ENCODE data around the gene SH3PXD2A. TPM values are rescaled to one million over a fixed set of nuclear protein-coding genes. Genes with fewer than 3 reads are reported as not detected.

SH3PXD2A gene
- total RNA-seq, 1 experiment from 2014 or later: 4.5 TPM

- no CpG with 5 or more reads among the region's 8 CpGs for WGBS (ENCODE audit: extremely low coverage, insufficient read length, low lambda C conversion rate)
- Histone ChIP-seq H3K79me2 (ENCODE audit: insufficient read depth, low read length) (no peaks in the 10 kb centered on the region), H4K91ac (ENCODE audit: insufficient read length, low read depth, low read length) (no peak overlapping the region), H3K4me2 (ENCODE audit: insufficient read depth, insufficient read length, low read length) (no peak overlapping the region), H2BK12ac (ENCODE audit: insufficient read length, low read depth, low read length) (no peak overlapping the region), H3K9me3 (ENCODE audit: control insufficient read depth, low read depth, low read length) (no peaks in the 10 kb centered on the region), H3K4me1 (ENCODE audit: insufficient read depth, low read length) (no peaks in the 10 kb centered on the region), H2BK5ac (ENCODE audit: insufficient read length, low read length) (no peak overlapping the region), H2AK5ac (ENCODE audit: insufficient read length, low read length) (no peak overlapping the region), H2BK15ac (ENCODE audit: low read depth, low read length) (no peak overlapping the region), H3K27me3 (ENCODE audit: insufficient read depth, low read length) (no peaks in the 10 kb centered on the region; the same call in 1 of the 2 replicates), H3K56ac (ENCODE audit: insufficient read length, low read depth, low read length) (no peak overlapping the region), H2AFZ (ENCODE audit: low read length) (no peak overlapping the region), H3K79me1 (ENCODE audit: insufficient read depth, low read depth, low read length, poor library complexity, severe bottlenecking) (no peaks in the 10 kb centered on the region), H3K27ac (ENCODE audit: insufficient read length, low read depth, low read length) (no peak overlapping the region), H3K9ac (ENCODE audit: extremely low read depth, insufficient read length, low read length) (no peak overlapping the region), H2BK20ac (ENCODE audit: low read depth, low read length, poor library complexity, severe bottlenecking) (no peak overlapping the region), H3K18ac (ENCODE audit: insufficient read length, low read depth, low read length) (no peak overlapping the region), H3K23ac (ENCODE audit: insufficient read length, low read depth, low read length) (no peak overlapping the region), H4K20me1 (ENCODE audit: control insufficient read depth, insufficient read depth, insufficient read length) (no peaks in the 10 kb centered on the region), H2BK120ac (ENCODE audit: low read depth, low read length, poor library complexity, severe bottlenecking) (no peak overlapping the region), H3K14ac (ENCODE audit: insufficient read depth, low read length) (no peak overlapping the region), H4K5ac (ENCODE audit: insufficient read length, low read depth, low read length) (no peak overlapping the region), H4K8ac (replicated peaks; ENCODE audit: insufficient read length, low read depth, low read length) (no peak overlapping the region), H3T11ph (ENCODE audit: low read length) (no peak overlapping the region), H3K4ac (ENCODE audit: low read depth, low read length) (no peak overlapping the region), H3K23me2 (ENCODE audit: insufficient read length, low read depth, low read length, poor library complexity, severe bottlenecking) (peaks cover 9% of the 10 kb centered on the region)
- no peak for DNase-seq
- no peak for TF ChIP-seq CTCF (conservative IDR thresholded peaks at IDR 0.05)
- Mint-ChIP-seq H3K27ac (no peak overlapping the region), H3K4me3 (no peak overlapping the region; a peak in 1 of 5 replicates), H3K4me1 (peaks cover 28 to 33% of the 10 kb centered on the region in 2 experiments), H3K36me3 (ENCODE audit: insufficient read depth in 1 of 3, low read depth in 3 of 3) (no peaks in the 10 kb centered on the region; a peak in 1 of 7 replicates), H3K9me3 (no peaks in the 10 kb centered on the region; a peak in 1 of 5 replicates), H3K27me3 (ENCODE audit: low read depth) (peaks cover 32% of the 10 kb centered on the region)
These were observed 5.3 kb downstream of the SH3PXD2A start for GRCh38 chr10:103849880-103850571.

Data from H9 (cell line).